HCT116 (cell line): ENCODE results near the gene PRKG1. TPM values are rescaled to one million over a fixed set of nuclear protein-coding genes. Genes with fewer than 3 reads are reported as not detected.

Experiments used
- ATAC-seq: fragments of 200-7000 bp; cut with Tn5 transposase; 2 replicates; pipeline ENCODE4 v1.9.1; 2020; ENCODE audit warnings: mild to moderate bottlenecking, moderate library complexity
- BruUV-seq: library from RNA; stranded (reverse); fragments of 400-500 nt; replicated peaks from 2 replicates; lab custom pipeline; 2021; lab: Mats Ljungman, UMichigan
- CTCF ChIA-PET: fragments of 300-600 bp; sonication (Branson Sonifier 250); formaldehyde crosslinking; loops from one replicate; lab custom pipeline; 2021; ENCODE audit warnings: antibody characterized with exemption; lab: Charles Lee
- POLR2A ChIA-PET: fragments of 300-600, 350-600 bp; sonication (Branson Sonifier 250); formaldehyde crosslinking; loops from one replicate; lab custom pipeline; 2021; ENCODE audit warnings: antibody characterized with exemption; lab: Charles Lee
- RAD21 ChIA-PET, 2 experiments: fragments of 300-600 bp; sonication (Branson Sonifier 250); formaldehyde crosslinking; loops; one replicate each; lab custom pipeline; 2023; ENCODE audit warnings: low total read pairs in 2 of 2; ENCODE audit not compliant: uncharacterized antibody in 2 of 2, unreplicated experiment in 2 of 2, low non-redundant PET in 1 of 2; lab: Charles Lee
- DNase-seq: peaks from one replicate; pipeline ENCODE4 v3.0.0-alpha.2; 2010; ENCODE audit warnings: low read depth, low spot score
- H2AFZ ChIP-seq: fragments of 200-600 bp; shearing (Covaris generic), sonication (generic); 2 replicates; pipeline ENCODE4 v1.6.1; 2017; ENCODE audit warnings: low read depth, mixed run types, mixed read lengths, antibody characterized with exemption, low read length; ENCODE audit not compliant: poor library complexity, severe bottlenecking
- H3K27ac ChIP-seq: 2 replicates; pipeline ENCODE4 v1.5.1; 2012; ENCODE audit warnings: low read depth, low read length
- H3K27me3 ChIP-seq: fragments of 200-600 bp; sonication (generic); 2 replicates; pipeline ENCODE4 v1.6.1; 2016; ENCODE audit warnings: mixed run types, low read length, mixed read lengths; ENCODE audit not compliant: insufficient read depth
- H3K36me3 ChIP-seq, 2 experiments: fragments of 200-500 bp in 1 of 2; fragments of 200-600 bp in 1 of 2; sonication (Bioruptor generic) in 1 of 2; sonication (generic) in 1 of 2; 2 replicates each; pipeline versions ENCODE4 v1.5.1 to v1.6.1; 2014 to 2016; ENCODE audit warnings: low read length in 2 of 2, inconsistent platforms in 1 of 2, mixed read lengths in 1 of 2, mixed run types in 1 of 2; ENCODE audit not compliant: insufficient read depth in 2 of 2, control insufficient read depth in 1 of 2
- H3K4me1 ChIP-seq, 2 experiments: fragments of 200-600 bp in 1 of 2; sonication (generic) in 1 of 2; 2 replicates each; pipeline versions ENCODE4 v1.5.1 to v1.6.1; 2012 to 2017; ENCODE audit warnings: low read length in 2 of 2, inconsistent platforms in 1 of 2, mild to moderate bottlenecking in 1 of 2, mixed read lengths in 1 of 2, mixed run types in 1 of 2, moderate library complexity in 1 of 2; ENCODE audit not compliant: insufficient read depth in 2 of 2, control insufficient read depth in 1 of 2
- H3K4me2 ChIP-seq: fragments of 200-600 bp; sonication (generic); 2 replicates; pipeline ENCODE4 v1.6.1; 2017; ENCODE audit warnings: mixed run types, low read length, mixed read lengths
- H3K4me3 ChIP-seq, 2 experiments: fragments of 200-600 bp in 1 of 2; sonication (generic) in 1 of 2; replicated peaks in 1 of 2; 2 replicates each; pipeline ENCODE4 v1.5.1; 2011 to 2016; ENCODE audit warnings: low read length in 2 of 2, control low read depth in 1 of 2, low read depth in 1 of 2, mild to moderate bottlenecking in 1 of 2, mixed read lengths in 1 of 2, mixed run types in 1 of 2
- H3K79me2 ChIP-seq: fragments of 200-600 bp; sonication (generic); 2 replicates; pipeline ENCODE4 v1.6.1; 2017; ENCODE audit warnings: mild to moderate bottlenecking, mixed run types, low read length, moderate library complexity, mixed read lengths; ENCODE audit not compliant: insufficient read depth
- H3K9ac ChIP-seq: fragments of 200-600 bp; sonication (generic); 2 replicates; pipeline ENCODE4 v1.6.1; 2016; ENCODE audit warnings: low read length, mixed read lengths
- H3K9me2 ChIP-seq: fragments of 200-600 bp; sonication (generic), shearing (Covaris generic); 2 replicates; pipeline ENCODE4 v1.6.1; 2017; ENCODE audit warnings: mixed run types, mild to moderate bottlenecking, moderate library complexity; ENCODE audit not compliant: insufficient read depth
- H3K9me3 ChIP-seq, 2 experiments: fragments of 200-500 bp in 1 of 2; fragments of 200-600 bp in 1 of 2; sonication (Bioruptor generic) in 1 of 2; sonication (generic) in 1 of 2; 2 replicates each; pipeline ENCODE4 v1.6.1; 2014 to 2017; ENCODE audit warnings: low read length in 2 of 2, mixed read lengths in 2 of 2, inconsistent platforms in 1 of 2, low read depth in 1 of 2, mild to moderate bottlenecking in 1 of 2, mixed run types in 1 of 2, moderate library complexity in 1 of 2; ENCODE audit not compliant: control insufficient read depth in 1 of 2, insufficient read depth in 1 of 2
- H4K20me1 ChIP-seq: fragments of 200-600 bp; sonication (generic), shearing (Covaris generic); 2 replicates; pipeline ENCODE4 v1.6.1; 2017; ENCODE audit warnings: mixed run types, mild to moderate bottlenecking, moderate library complexity; ENCODE audit not compliant: insufficient read depth
- ELF1 ChIP-seq: IDR thresholded peaks from 2 replicates; pipeline ENCODE4 v1.6.1; 2012; ENCODE audit warnings: low read depth, borderline replicate concordance
- POLR2AphosphoS5 ChIP-seq: IDR thresholded peaks from 2 replicates; pipeline ENCODE4 v1.6.1; 2011; ENCODE audit warnings: mild to moderate bottlenecking, low read depth, low read length, moderate library complexity
- REST ChIP-seq: IDR thresholded peaks from 2 replicates; pipeline ENCODE4 v1.6.1; 2012; ENCODE audit warnings: low read depth
- SIN3A ChIP-seq: IDR thresholded peaks from 2 replicates; pipeline ENCODE4 v1.6.1; 2012; ENCODE audit warnings: low read depth
- SRF ChIP-seq: IDR thresholded peaks from 2 replicates; pipeline ENCODE4 v1.6.1; 2012; ENCODE audit warnings: low read depth
- intact Hi-C: fragments of 100-400 bp; cut with micrococcal nuclease; formaldehyde crosslinking; loops from 2 replicates; pipeline ENCODE4 v1.10.0; 2022
- total RNA-seq: library from RNA; stranded (reverse); gene quantifications from one replicate; pipeline ENCODE4 v1.2.1, GENCODE V29; 2021; ENCODE audit not compliant: unreplicated experiment

The PRKG1 gene
- total RNA-seq, 1 experiment from 2014 or later: 1.4 TPM

GRCh38 chr10:51066231-51066630 is 8.1 kb upstream of the PRKG1 start:
- ChIA-PET CTCF (no interaction called here), POLR2A (no interaction called here), RAD21 (no interaction called here)
- Histone ChIP-seq H3K9me2 (no peaks in the 10 kb centered on the region), H3K36me3 (no peaks in the 10 kb centered on the region), H3K4me2 (no peak overlapping the region), H2AFZ (no peak overlapping the region), H3K79me2 (no peaks in the 10 kb centered on the region), H4K20me1 (no peaks in the 10 kb centered on the region), H3K27ac (no peak overlapping the region), H3K27me3 (peaks cover 24% of the 10 kb centered on the region), H3K9me3 (no peaks in the 10 kb centered on the region), H3K4me1 (no peaks in the 10 kb centered on the region), H3K4me3 (no peak overlapping the region), H3K9ac (no peak overlapping the region)
- no peak for ATAC-seq
- DNase-seq: no peak
- BruUV-seq: no TSS peak
- TF ChIP-seq ELF1 (no peak), SRF (no peak)
- intact Hi-C loops: loop anchor here (10.0 kb wide), 1 partner anchor 939 kb away; no protein-coding TSS in a partner anchor

- intact Hi-C loops: no loop called here
- RAD21 ChIA-PET: interaction anchor here in 1 of 2 experiments (0.7 kb wide), 1 partner anchor 153 kb away, joined by 3 read pairs; no protein-coding TSS in a partner anchor
- H3K27me3 ChIP-seq: peaks cover 20% of the 10 kb centered on the region
- H3K9me2 ChIP-seq: no peaks in the 10 kb centered on the region
- no peaks in the 10 kb centered on the region for H4K20me1 ChIP-seq
- H3K36me3 ChIP-seq: no peaks in the 10 kb centered on the region
- no TSS peak for BruUV-seq
- H3K4me1 ChIP-seq: no peaks in the 10 kb centered on the region
- no peak overlapping the region for H3K9ac ChIP-seq
- no peaks in the 10 kb centered on the region for H3K79me2 ChIP-seq
- H3K9me3 ChIP-seq: no peaks in the 10 kb centered on the region
- no peak for TF ChIP-seq SIN3A
- TF ChIP-seq POLR2AphosphoS5: no peak
- TF ChIP-seq REST: no peak
- TF ChIP-seq, all 23 proteins: peak for 0
- Histone ChIP-seq H3K27ac (no peak overlapping the region), H3K4me3 (no peak overlapping the region), H3K4me2 (no peak overlapping the region), H2AFZ (no peak overlapping the region)
- DNase-seq (no peak), ATAC-seq (no peak)
- ChIA-PET POLR2A (no interaction called here), CTCF (no interaction called here)
Observed at GRCh38 chr10:51072210-51072609, 2.1 kb upstream of the PRKG1 start.
